Activated T-cell treated with anti-CD3 and anti-CD28 coated beads, Interleukin-2, amount 50 U/mL, for 72 hours (primary cell): ENCODE data around the gene SARM1. TPM values are rescaled to one million over a fixed set of nuclear protein-coding genes. Genes with fewer than 3 reads are reported as not detected.

Experiments
- ATAC-seq, 2 donors: fragments of 150-1000 bp; cut with Tn5 transposase; replicated peaks in 1 of 2; 2 replicates each; pipeline ENCODE4 v1.10.0; 2021; ENCODE audit warnings: moderate library complexity in 2 of 2, mild to moderate bottlenecking in 1 of 2
- DNase-seq, 2 donors: peaks; one replicate each; pipeline ENCODE4 v3.0.0; 2021 to 2022; ENCODE audit warnings: mixed read lengths in 1 of 2
- H3K27ac Mint-ChIP-seq: one replicate; pipeline ENCODE4 v1.8.0; 2022; ENCODE audit warnings: mild to moderate bottlenecking, moderate library complexity, mixed read lengths
- H3K27me3 Mint-ChIP-seq: one replicate; pipeline ENCODE4 v1.8.0; 2022; ENCODE audit warnings: low read depth, mixed read lengths
- H3K36me3 Mint-ChIP-seq, 2 donors: one replicate each; pipeline ENCODE4 v1.8.0; 2022; ENCODE audit warnings: mixed read lengths in 2 of 2, mild to moderate bottlenecking in 1 of 2; ENCODE audit not compliant: insufficient read depth in 2 of 2
- H3K4me1 Mint-ChIP-seq: one replicate; pipeline ENCODE4 v1.8.0; 2022; ENCODE audit warnings: low read depth, mixed read lengths
- H3K4me3 Mint-ChIP-seq, 2 donors: one replicate each; pipeline ENCODE4 v1.8.0; 2022; ENCODE audit warnings: mild to moderate bottlenecking in 2 of 2, mixed read lengths in 2 of 2, moderate library complexity in 2 of 2
- H3K9me3 Mint-ChIP-seq, 2 donors: one replicate each; pipeline ENCODE4 v1.8.0; 2022; ENCODE audit warnings: mixed read lengths in 2 of 2
- total RNA-seq, 2 donors: library from RNA; stranded (reverse); gene quantifications; one replicate each; pipeline ENCODE4 v1.2.3, GENCODE V29; 2022

SARM1 gene
- total RNA-seq, 2 donors from 2014 or later, result 22.4 to 24.3 TPM

DNA sequence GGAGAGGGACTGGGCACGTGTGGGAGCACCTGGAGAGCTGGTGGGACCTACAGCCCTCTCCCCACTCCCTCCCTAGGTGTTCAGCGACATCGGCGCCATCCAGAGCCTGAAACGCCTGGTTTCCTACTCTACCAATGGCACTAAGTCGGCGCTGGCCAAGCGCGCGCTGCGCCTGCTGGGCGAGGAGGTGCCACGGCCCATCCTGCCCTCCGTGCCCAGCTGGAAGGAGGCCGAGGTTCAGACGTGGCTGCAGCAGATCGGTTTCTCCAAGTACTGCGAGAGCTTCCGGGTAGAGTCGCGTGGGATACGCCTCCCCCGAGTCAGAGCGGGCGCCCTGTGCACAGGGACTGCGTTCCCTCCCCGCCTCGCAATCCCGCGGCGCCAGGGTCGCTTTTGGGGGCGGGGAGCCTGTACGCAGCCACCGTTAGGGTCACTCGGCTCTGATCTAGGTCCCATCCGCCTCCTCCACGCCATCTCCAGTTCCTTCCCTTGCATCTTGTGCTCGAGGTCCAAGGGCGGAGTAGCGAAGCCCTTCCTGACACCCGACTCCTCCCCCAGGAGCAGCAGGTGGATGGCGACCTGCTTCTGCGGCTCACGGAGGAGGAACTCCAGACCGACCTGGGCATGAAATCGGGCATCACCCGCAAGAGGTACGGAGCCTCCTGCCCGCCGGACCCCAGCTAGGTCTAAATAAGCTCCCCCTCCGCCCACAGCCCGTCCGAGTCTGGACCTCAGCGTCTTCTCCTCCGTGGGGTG, 13.0 kb downstream of the SARM1 start:
- peak overlapping the region; percentile 70 to 95 for H3K4me3 Mint-ChIP-seq
- H3K4me1 Mint-ChIP-seq, result peaks cover 36% of the 10 kb centered on the region
- H3K36me3 Mint-ChIP-seq, result peaks cover 0 to 5% of the 10 kb centered on the region in 2 donors
- H3K9me3 Mint-ChIP-seq, result no peaks in the 10 kb centered on the region
- peak overlapping the region; percentile 14 for H3K27ac Mint-ChIP-seq
- ATAC-seq (peak; percentile 93 to 96), DNase-seq (peak; percentile 69 to 70)
- H3K27me3 Mint-ChIP-seq, result peaks cover 6% of the 10 kb centered on the region

GRCh38 chr17:28385037-28385400, 13.5 kb downstream of the SARM1 start:
- ATAC-seq (peak; percentile 25 to 45), DNase-seq (no peak)
- H3K4me1 Mint-ChIP-seq, result peaks cover 36% of the 10 kb centered on the region
- H3K27ac Mint-ChIP-seq, result no peak overlapping the region
- peaks cover 0 to 9% of the 10 kb centered on the region in 2 donors for H3K36me3 Mint-ChIP-seq
- peak overlapping the region; percentile 70 to 95 for H3K4me3 Mint-ChIP-seq
- H3K9me3 Mint-ChIP-seq, result no peaks in the 10 kb centered on the region
- peaks cover 6% of the 10 kb centered on the region for H3K27me3 Mint-ChIP-seq

DNA sequence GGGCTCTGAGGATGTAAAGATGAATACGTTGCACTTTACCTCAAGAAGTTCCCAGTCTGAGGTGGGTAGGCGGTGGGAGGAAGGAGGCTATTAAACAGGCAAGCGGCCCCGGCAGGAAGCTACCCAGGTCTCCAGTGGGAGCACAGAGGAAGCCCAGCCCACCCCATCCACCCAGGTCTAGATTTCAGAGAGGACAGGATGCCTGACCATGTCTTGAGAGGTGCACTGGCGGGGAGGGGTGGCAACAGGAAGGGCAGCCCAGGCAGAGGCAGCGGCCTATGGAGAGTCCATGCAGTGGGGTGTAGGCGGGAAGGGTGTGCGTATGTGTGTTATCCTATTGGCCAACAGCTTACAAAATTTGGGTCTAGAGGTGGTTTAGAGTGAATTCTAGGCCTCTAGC, 13.9 kb downstream of the SARM1 start:
- H3K36me3 Mint-ChIP-seq, result peaks cover 0 to 13% of the 10 kb centered on the region in 2 donors
- H3K4me1 Mint-ChIP-seq, result peaks cover 32% of the 10 kb centered on the region
- H3K27me3 Mint-ChIP-seq, result peaks cover 6% of the 10 kb centered on the region
- H3K9me3 Mint-ChIP-seq, result no peaks in the 10 kb centered on the region
- ATAC-seq (peak in 1 of 2 donors; percentile 23), DNase-seq (peak in 1 of 2 donors; percentile 26)
- peak overlapping the region; percentile 70 to 95 for H3K4me3 Mint-ChIP-seq
- no peak overlapping the region for H3K27ac Mint-ChIP-seq

DNA sequence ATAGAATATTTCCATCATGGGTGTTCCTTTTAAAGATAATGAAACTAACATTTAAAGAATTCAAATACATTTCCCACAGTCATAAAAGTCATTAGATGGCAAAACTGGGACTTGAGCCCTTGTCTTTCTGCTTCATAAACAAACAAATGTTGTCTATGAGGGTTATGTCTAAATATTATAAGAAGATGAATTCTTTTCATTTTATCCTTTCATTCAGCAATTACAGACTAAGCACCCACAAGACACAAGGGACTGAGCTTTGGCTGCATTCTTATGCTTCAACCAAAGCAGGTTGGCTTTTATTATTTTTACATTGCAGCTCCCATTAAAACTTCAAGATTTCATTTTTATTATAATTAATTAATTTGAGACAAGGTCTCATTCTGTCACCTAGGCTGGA, 14.9 kb downstream of the SARM1 start:
- DNase-seq (no peak), ATAC-seq (no peak)
- Mint-ChIP-seq H3K9me3 (no peaks in the 10 kb centered on the region), H3K27me3 (peaks cover 6% of the 10 kb centered on the region), H3K27ac (no peak overlapping the region), H3K4me3 (no peak overlapping the region), H3K4me1 (peaks cover 25% of the 10 kb centered on the region), H3K36me3 (peaks cover 0 to 15% of the 10 kb centered on the region in 2 donors)

DNA sequence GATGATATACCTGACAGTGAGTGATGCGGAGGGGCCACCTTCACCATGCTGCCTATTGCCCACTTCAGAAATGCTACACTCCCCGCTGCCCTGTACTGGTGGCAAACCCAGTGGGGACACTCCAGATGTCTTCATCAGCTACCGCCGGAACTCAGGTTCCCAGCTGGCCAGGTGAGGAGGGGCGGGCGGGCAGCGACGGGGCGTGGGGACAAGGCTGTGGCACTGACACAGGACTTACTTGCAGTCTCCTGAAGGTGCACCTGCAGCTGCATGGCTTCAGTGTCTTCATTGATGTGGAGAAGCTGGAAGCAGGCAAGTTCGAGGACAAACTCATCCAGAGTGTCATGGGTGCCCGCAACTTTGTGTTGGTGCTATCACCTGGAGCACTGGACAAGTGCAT, 16.6 kb downstream of the SARM1 start:
- Mint-ChIP-seq H3K4me3 (no peak overlapping the region), H3K9me3 (no peaks in the 10 kb centered on the region), H3K4me1 (peaks cover 25% of the 10 kb centered on the region), H3K27ac (no peak overlapping the region), H3K36me3 (peaks cover 0 to 15% of the 10 kb centered on the region in 2 donors), H3K27me3 (no peaks in the 10 kb centered on the region)
- ATAC-seq (no peak), DNase-seq (no peak)

DNA sequence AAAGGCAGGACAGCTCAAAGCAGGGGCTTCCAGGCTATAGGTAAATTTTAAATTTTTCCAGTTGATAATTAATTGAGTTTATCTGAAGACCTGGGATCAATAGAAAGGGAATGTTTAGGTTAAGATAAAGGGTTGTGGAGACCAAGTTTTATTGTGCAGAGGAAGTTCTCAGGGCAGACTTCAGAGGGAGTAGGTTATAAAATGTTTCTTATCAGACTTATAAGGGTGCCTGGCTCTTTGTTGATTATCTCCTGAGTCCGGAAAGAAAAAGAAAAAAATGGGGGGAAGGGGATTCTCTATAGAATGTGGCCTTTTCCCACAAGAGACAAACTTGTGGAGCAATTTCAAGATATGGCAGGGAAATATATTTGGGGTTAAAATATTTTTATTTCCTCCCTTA, 18.6 kb downstream of the SARM1 start:
- no peaks in the 10 kb centered on the region for H3K27me3 Mint-ChIP-seq
- H3K9me3 Mint-ChIP-seq, result no peaks in the 10 kb centered on the region
- H3K4me1 Mint-ChIP-seq, result peaks cover 14% of the 10 kb centered on the region
- no peak overlapping the region for H3K27ac Mint-ChIP-seq
- peaks cover 2 to 16% of the 10 kb centered on the region in 2 donors for H3K36me3 Mint-ChIP-seq
- DNase-seq, result no peak
- no peak for ATAC-seq
- H3K4me3 Mint-ChIP-seq, result no peak overlapping the region

DNA sequence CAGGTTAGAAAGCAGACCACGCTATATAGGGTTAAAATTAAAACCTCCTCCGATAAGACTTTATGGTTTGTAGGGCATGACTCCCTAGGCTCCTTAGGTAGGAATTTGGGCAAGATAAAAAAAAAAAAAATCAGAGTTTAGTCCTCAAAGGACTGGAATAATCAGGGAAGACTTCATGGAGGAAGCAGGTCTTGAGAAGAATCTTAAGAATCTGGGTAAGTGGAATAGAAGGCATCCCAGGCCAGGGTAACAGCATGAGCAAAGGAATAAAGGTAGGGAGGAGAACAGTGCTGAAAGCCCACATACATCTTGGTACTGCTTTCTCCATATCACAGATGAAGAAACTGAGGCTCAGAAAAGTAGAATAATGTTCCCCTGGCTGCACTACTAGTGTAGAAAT, 19.1 kb downstream of the SARM1 start:
- H3K4me1 Mint-ChIP-seq, result peaks cover 10% of the 10 kb centered on the region
- no peaks in the 10 kb centered on the region for H3K27me3 Mint-ChIP-seq
- peaks cover 2 to 16% of the 10 kb centered on the region in 2 donors for H3K36me3 Mint-ChIP-seq
- DNase-seq (no peak), ATAC-seq (no peak)
- H3K4me3 Mint-ChIP-seq, result no peak overlapping the region
- H3K27ac Mint-ChIP-seq, result no peak overlapping the region
- no peaks in the 10 kb centered on the region for H3K9me3 Mint-ChIP-seq

- no peak overlapping the region for H3K27ac Mint-ChIP-seq
- no peak overlapping the region for H3K4me3 Mint-ChIP-seq
- no peaks in the 10 kb centered on the region for H3K9me3 Mint-ChIP-seq
- no peak for ATAC-seq
- peaks cover 2 to 16% of the 10 kb centered on the region in 2 donors for H3K36me3 Mint-ChIP-seq
- H3K4me1 Mint-ChIP-seq, result peaks cover 6% of the 10 kb centered on the region
- no peak for DNase-seq
- H3K27me3 Mint-ChIP-seq, result no peaks in the 10 kb centered on the region
Observed at GRCh38 chr17:28390984-28391383, 19.5 kb downstream of the SARM1 start.

GRCh38 chr17:28391401-28391800, 19.9 kb downstream of the SARM1 start:
- Mint-ChIP-seq H3K4me1 (peaks cover 6% of the 10 kb centered on the region), H3K27me3 (no peaks in the 10 kb centered on the region), H3K9me3 (no peaks in the 10 kb centered on the region), H3K27ac (no peak overlapping the region), H3K36me3 (peaks cover 2 to 16% of the 10 kb centered on the region in 2 donors), H3K4me3 (no peak overlapping the region)
- no peak for DNase-seq
- ATAC-seq, result no peak

GRCh38 chr17:28392491-28392890, 21.0 kb downstream of the SARM1 start:
- no peak overlapping the region for H3K27ac Mint-ChIP-seq
- peaks cover 4% of the 10 kb centered on the region for H3K4me1 Mint-ChIP-seq
- no peaks in the 10 kb centered on the region for H3K9me3 Mint-ChIP-seq
- ATAC-seq, result no peak
- H3K27me3 Mint-ChIP-seq, result no peaks in the 10 kb centered on the region
- H3K36me3 Mint-ChIP-seq, result peaks cover 2 to 16% of the 10 kb centered on the region in 2 donors
- DNase-seq, result no peak
- no peak overlapping the region for H3K4me3 Mint-ChIP-seq

DNA sequence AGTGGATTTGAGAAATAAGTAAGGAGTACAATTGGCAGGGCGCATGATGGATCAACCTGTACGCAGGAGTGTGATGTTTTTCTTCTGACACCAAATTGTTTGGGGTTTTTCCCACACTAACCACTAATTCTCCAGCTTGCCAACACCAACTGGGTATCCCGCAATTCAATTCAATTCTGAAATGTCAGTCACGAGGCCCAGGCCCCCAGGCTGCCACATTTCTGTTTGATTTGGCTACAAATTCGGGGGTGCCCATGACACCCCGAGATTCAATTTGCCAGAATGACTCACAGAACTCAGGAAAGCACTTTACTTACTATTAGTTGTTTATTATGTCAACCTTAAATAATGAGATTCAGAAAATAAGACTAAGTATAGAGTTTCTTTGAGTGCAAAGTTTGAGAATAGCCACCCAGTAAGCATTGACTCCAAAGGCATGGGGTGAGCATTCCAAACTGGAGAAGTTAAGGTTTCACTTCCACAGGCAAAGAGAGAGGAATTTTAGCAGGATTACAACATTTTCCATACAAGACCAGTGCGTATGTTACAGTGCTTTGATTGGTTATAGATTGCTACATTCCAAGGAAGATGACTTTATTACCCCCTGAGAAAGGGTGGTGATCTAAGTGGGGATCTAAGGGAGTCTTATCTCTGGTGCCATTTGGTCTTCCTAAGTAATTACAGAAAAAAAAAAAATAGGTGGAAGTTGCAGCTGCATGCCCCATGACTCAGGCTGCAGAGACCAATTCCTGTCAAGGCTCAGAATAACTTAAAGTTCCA, 23.0 kb downstream of the SARM1 start:
- no peaks in the 10 kb centered on the region for H3K27me3 Mint-ChIP-seq
- no peaks in the 10 kb centered on the region for H3K4me1 Mint-ChIP-seq
- no peak for DNase-seq
- H3K9me3 Mint-ChIP-seq, result no peaks in the 10 kb centered on the region
- H3K4me3 Mint-ChIP-seq, result no peak overlapping the region
- ATAC-seq, result no peak
- no peak overlapping the region for H3K27ac Mint-ChIP-seq
- peaks cover 2 to 11% of the 10 kb centered on the region in 2 donors for H3K36me3 Mint-ChIP-seq

GRCh38 chr17:28395426-28395825, 23.9 kb downstream of the SARM1 start:
- Mint-ChIP-seq H3K27ac (no peak overlapping the region), H3K4me3 (no peak overlapping the region), H3K36me3 (peaks cover 2 to 3% of the 10 kb centered on the region in 2 donors), H3K4me1 (no peaks in the 10 kb centered on the region), H3K27me3 (no peaks in the 10 kb centered on the region), H3K9me3 (no peaks in the 10 kb centered on the region)
- no peak for ATAC-seq
- DNase-seq, result no peak

DNA sequence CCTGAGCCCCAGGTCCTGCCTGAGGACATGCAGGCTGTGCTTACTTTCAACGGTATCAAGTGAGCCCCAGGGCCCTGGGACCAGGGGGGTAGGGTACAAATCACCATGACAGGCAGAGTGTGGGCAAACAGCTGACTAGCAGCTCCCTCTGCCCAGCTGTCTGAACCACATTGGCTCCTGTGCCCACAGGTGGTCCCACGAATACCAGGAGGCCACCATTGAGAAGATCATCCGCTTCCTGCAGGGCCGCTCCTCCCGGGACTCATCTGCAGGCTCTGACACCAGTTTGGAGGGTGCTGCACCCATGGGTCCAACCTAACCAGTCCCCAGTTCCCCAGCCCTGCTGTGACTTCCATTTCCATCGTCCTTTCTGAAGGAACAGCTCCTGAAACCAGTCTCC, 24.5 kb downstream of the SARM1 start:
- Mint-ChIP-seq H3K36me3 (peaks cover 2% of the 10 kb centered on the region in 2 donors), H3K27ac (no peak overlapping the region)
- no peak for ATAC-seq

More for the DNA sequence above, 24.5 kb downstream of the SARM1 start:
- no peak overlapping the region for H3K4me3 Mint-ChIP-seq
- H3K27me3 Mint-ChIP-seq, result no peaks in the 10 kb centered on the region
- no peaks in the 10 kb centered on the region for H3K9me3 Mint-ChIP-seq
- no peak for DNase-seq
- H3K4me1 Mint-ChIP-seq, result no peaks in the 10 kb centered on the region
